Brain pericyte (primary cell): ENCODE results near the gene GOLM1.
A peak's percentile ranks its signal among the peaks of the same experiment; 100 is the strongest.
"Not testable (repeated sequence)": the region's sequence is repeated elsewhere in the genome, so short reads cannot be mapped to it uniquely, and the experiment has no call there.

Experiments
- DNase-seq: peaks from one replicate; pipeline ENCODE4 v3.0.0-alpha.2; 2012; ENCODE audit warnings: low read depth, low spot score

GOLM1 gene

DNA sequence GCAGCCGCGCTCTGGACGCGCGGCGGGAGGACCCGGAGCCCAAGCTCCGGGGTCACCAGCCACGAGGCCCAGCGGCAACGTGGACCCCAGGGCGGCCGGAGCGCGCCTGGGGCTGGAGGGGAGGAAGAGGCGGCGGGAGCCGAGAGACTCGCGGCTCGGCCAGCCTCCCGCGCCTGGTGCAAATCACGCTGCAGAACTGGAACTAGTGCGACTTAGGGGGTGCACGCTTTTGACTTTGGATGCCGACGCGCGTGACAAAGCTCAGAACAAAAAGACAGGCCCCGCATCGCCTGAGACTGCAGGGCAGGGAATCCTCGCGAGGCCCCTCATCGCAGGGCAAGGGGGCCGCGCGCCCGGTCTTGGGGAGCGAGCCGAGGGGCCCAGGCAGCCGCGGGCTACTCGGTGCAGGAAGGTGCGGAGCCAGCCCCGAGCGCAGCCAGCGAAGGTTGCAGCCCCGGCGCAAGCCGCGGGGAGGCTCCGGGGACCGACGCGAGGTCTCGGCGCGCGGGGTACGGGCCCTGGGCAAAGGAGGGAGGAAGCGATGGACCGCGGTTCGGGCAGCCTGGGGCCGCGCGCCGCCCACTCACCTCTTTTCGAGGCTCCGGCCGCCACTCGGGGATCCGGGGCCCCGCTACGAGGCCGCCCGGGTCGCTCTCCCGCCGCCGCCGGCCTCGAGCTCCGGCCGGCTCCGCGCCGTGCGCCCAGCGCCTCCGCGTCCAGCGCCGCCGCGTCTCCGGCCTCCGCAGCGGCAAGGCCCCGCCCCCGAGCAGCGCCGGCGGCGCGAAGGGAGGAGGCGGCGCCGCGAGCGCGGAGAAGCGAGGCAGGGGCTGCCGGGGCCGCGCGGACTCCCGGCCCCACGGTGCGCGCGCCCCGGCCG is at the start of gene GOLM1:
TSS of gene GOLM1 (minus strand) at position 735 of the 877 bp plus-strand sequence. CDS start 20,238 bp downstream, outside the sequence.
- no peak for DNase-seq

DNA sequence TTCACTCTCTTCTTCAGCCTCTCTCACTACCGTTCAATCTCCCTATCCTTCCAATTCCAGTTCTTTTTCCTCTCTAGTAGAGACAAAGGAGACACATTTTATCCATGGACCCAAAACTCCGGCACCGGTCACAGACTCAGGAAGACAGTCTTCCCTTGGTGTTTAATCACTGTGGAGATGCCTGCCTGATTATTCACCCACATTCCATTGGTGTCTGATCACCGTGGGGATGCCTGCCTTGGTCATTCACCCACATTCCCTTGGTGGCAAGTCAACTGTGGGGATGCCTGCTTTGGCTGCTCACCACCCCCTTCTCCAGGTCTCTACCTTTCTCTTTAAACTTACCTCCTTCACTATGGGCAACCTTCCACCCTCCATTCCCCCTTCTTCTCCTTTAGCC is 47.3 kb upstream of the GOLM1 start:
- not testable (repeated sequence) for DNase-seq

GRCh38 chr9:86145960-86146359 is 46.6 kb upstream of the GOLM1 start:
- DNase-seq: not testable (repeated sequence)

DNA sequence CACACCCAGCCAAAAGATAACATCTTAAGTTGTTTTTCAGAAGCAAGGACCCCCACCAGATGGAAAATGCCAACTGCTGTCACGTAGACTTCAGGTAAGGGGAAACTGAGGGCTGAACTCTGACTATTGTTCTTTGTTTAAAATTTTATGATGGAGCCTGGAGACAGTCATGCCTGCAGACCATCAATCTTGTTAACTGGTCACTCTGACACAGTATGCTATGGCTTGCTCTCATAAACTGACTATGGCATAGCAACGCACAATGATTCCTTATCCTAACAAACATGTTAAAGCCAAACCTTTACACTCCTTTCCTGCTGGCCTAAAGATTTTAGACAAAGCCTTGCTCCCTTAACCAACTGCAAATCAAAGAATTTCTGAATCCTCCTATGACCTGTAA is 43.6 kb upstream of the GOLM1 start:
- no peak for DNase-seq

DNA sequence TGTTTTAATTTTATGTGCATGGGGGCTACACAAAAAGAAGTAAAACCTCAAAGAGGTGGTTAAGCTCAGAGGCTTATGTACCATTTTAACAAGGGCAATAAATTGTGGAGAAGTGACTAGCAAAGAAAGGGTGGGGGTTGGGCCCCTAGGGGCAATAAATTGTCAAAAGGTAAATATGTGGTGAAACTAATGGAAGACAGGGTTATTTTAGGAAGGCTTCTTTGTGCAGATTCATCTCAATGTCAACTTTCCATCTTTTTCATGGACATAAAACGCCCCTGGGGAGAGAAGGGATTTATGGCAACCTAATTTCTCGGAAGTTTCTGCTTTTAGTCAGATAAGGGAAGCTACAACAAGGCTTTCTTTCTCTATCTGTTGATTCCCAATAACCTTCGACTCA is 42.5 kb upstream of the GOLM1 start:
- DNase-seq: no peak

- DNase-seq: no peak
Measured at GRCh38 chr9:86135371-86135770, 36.0 kb upstream of the GOLM1 start.

DNA sequence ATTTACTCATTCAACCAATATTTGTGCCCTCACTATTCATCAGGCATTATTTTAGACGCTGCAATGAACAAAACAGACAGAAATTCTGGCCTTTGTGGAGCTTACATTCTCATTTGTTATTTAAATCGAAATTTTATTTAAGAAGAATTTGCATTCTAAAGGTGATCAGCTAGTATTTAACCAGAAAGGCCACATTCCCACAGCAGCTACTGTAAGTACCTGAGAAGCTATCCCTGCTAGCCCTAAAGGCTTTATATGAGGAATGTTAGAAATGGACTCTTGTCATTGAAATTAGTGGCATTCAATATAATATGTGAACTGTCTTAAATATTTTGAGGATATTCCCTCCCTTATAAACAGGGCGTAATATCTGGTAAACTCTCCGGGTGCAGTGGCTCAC is 35.0 kb upstream of the GOLM1 start:
- no peak for DNase-seq

- DNase-seq: no peak
Measured at GRCh38 chr9:86128235-86128822, 29.0 kb upstream of the GOLM1 start.

DNA sequence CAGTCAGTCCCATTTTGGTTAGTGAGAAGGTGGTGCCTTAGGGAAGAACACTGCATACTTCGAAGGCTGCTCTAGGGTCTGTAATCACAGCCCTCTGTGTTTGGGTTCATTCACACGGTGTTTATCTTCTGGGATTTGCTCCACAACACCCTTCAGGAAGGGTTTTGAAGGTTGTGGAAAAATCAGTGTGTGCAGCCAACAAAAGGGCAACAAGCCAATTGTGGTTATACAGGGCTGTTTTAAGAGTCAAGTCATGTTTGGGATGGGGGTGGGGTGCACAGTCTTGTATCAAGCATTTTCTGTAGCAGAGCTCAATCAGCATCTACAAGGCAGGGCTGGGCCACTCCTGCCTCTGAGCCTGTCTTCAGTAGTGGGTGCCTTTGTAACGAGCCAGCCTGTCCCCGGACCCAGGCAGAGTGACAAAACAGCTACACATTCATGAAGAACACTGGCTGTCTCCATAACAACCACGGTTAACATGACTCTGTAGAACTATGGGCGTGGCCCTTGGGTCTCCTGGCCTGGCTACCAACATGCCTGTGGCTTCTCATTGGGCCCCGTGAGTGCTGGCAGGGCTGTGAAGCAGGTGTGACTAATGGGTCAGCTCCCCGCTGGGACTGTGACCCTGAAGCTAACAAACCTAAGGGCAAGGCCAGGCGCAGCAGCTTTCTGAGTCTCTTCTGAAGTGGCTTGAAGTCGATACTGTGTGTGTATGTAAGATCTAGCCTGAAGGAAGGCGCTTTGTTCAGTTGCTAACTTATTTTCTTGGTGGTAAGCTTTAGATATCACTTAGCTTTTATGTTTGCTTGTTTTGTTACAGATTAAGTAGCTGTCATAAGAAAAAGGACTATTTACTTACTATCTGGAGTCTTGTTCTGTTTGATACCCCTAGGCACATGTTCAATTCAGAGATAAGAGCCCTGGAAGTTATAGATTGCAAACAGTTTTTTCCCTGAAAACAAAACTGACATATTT is 27.9 kb upstream of the GOLM1 start:
- peak; percentile 17 for DNase-seq

GRCh38 chr9:86122311-86122710 is 23.0 kb upstream of the GOLM1 start:
- DNase-seq: no peak

DNA sequence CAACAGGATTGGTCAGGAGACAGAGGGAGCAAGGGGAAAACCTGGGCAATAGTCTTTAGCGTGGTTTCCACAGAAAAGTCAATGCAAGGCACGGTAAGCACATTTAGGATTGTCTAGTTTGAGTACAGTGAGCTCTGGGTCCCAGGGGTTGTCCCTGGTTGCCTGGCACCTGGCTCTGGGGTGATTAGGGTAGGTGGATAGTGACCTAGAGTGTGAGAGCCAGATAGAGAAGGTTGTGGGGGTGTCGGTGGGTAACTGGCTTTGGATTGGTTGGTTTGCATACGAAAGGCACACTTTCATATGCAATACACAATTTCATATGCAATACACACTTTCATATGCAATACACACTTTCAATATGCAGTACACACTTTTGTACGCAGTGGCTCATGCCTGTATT is 20.1 kb upstream of the GOLM1 start:
- no peak for DNase-seq

GRCh38 chr9:86116425-86116824 is 17.1 kb upstream of the GOLM1 start:
- no peak for DNase-seq

GRCh38 chr9:86115886-86116285 is 16.5 kb upstream of the GOLM1 start:
- no peak for DNase-seq

DNA sequence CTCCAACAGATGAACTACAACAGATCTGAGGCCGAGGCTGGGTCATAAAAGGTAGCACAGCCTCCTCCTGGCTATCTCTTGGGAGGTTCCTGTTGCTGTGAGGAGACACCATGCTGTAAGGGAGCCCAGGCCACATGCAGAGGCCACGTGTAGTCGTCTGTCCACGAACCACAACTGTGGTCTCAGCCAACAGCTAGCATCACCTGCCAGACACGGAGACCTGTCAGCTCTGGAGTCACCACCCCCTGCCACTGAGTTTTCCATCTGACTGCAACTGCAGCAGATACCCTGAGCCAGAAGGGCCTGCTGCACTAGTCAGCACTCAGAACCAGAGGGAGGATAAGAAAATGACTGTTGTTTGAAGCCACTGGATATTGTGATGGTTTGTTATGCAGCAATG is 12.7 kb upstream of the GOLM1 start:
- no peak for DNase-seq

- DNase-seq: no peak
Measured at GRCh38 chr9:86102626-86103025, 3.3 kb upstream of the GOLM1 start.

DNA sequence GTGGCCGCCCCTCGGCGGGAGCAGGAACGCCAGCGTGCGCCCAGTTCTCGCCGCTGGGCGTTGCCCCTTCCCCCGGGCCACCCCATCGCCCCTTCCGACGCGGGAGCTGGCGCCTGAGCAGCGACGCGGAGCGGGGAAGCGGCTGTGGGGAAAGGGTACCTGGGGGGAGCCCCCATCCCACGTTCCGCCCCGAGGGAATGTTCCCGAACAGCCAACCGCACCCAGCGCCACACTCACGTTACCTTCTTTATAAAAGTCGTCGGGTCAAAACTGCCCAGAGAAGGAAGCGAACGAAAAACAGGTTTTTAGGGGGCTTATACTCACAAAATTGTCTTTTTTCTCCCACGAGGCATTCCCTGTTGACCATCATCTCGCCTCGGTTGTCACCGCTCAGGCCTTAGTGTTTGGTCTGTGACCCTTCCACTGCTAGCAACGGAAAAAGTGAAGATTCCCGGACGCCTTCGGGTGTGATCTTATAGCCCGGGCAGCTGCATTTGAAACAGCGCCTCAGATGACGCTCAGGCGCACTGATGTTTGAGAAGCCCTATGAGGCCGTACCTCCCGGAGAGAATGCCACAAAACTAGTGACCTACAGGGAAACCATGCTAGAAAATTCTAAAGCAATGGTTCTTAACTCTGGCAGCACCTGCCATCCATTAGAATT is 475 bp upstream of the GOLM1 start:
- DNase-seq: no peak

DNA sequence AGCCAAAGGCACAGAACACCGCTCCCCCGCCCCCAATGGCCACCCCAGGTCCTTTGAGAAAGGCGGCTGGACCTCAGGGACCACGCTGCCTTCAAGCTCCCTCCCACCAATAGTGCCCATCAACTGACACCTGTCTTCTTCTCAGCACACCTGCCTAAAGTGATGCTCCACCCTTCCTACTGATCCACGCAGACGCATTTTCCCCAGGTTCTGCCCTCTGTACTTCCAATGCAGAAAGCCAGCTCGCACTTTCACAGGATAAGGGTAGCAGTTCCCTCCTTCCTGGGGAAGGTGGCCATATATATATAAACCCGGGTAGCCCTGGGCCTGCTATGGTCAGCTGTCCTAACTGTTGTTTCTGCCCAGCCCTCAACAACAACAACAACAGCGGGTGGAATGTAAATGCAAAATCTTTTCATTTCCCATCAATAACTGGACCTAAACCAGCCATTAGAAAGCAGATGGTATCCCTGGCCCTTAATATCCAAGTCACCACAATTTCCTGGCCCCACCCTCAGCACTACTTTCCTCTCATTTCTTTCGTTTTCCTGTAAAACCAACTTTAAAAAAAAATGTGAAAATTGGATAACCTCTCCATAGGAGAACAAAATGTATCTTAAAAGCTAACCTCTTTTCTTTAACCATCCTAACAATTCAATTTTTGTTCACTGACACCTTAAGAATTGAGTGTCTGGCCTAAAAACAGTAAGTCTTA is 1.7 kb downstream of the GOLM1 start:
- DNase-seq: no peak

DNA sequence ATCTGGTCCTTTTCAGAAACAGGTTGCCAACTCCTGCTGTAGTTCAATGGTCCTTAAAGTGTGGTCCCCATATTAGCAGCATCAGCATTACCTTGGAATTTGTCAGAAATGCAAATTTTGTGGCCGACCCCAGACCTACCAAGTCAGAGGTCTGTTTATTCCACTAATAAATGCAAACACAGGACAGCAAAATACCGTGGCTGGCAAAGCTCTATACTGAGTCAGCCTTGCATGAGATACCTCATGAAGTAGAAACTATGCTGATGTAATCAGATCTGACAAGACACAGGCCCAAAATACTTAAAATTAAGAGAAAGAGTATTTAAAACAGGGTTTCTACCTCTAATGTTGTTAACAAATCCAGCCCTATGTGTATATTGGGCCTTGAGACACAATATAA is 3.0 kb downstream of the GOLM1 start:
- DNase-seq: no peak

DNA sequence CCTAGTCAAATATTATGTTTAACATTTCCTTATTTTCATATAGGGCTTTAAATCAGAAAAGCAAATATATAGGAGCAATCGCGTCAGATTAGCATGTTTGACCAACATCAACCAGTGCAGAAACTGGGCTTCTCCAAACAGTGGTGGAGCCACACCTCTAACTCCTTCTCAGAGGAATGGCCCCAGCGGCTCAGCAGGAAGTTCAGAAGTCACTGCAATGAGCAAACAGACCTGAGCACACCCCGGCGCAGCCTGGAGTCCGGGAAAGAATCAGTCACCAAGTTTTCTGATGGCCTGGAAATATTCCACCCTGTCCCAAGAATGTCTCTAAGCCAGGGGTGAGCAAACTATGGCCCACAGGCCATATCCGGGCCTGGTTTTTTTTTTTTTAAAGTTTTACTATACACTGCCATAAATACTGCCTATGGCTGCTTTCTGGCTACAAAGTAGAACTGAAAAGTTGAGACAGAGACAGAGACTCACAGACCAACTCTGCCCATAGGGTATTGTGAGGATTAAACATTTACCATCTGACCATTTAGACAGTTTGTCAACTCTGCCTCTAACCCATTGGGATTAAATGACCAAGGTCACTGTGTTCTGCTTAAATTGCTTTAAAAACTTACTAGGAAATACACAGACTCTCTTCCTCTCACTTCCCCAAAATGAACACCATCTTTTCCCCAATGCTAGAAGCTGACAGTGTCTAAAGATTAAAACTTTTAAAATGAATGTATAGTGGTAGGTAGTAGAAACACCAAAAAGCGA is 5.4 kb downstream of the GOLM1 start:
- DNase-seq: no peak

DNA sequence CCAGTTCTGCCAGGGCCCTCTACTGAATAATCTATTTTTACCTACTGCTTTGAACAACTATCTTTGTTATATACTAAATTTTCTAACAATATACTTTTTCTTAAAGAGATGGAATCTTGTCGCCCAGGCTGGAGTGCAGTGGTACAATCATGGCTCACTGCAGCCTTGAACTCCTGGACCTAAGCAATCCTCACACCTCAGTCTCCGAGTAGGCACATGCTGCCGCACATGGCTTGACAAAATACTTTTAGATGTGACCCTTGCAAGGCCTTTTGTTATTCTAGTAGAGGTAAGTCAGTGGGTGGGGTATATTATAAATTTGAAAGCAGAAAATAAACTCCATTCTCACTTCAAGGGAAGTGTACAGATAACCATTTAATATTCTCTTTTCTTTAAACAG is 7.9 kb downstream of the GOLM1 start:
- no peak for DNase-seq
